CD4-positive, alpha-beta T cell treated with Interleukin-1 beta for 1 hour (primary cell): ENCODE results near the gene AQP1.

Experiments used
- DNase-seq, 2 donors: peaks; one replicate each; pipeline ENCODE4 v3.0.0-alpha.2; 2020 to 2022

The AQP1 gene

GRCh38 chr7:30938435-30939316 is 27.0 kb downstream of the AQP1 start:
- DNase-seq = peak; percentile 32 to 48

- DNase-seq = no peak
Measured at GRCh38 chr7:30941582-30942323, 30.1 kb downstream of the AQP1 start.

GRCh38 chr7:30950197-30950596 is 38.5 kb downstream of the AQP1 start:
- no peak for DNase-seq

GRCh38 chr7:30954914-30955313 is 43.3 kb downstream of the AQP1 start:
- DNase-seq = no peak

GRCh38 chr7:30956704-30957103 is 45.1 kb downstream of the AQP1 start:
- DNase-seq = no peak

GRCh38 chr7:30963842-30964241 is 52.2 kb downstream of the AQP1 start, which contains the start of gene GHRHR:
TSS of gene GHRHR (plus strand) at chr7:30963953. CDS start at chr7:30964069, 116 bp downstream.
- no peak for DNase-seq

GRCh38 chr7:30965372-30965771 is 53.7 kb downstream of the AQP1 start:
- no peak for DNase-seq

- DNase-seq = no peak
Measured at GRCh38 chr7:30965883-30966282, 54.2 kb downstream of the AQP1 start.

GRCh38 chr7:30968294-30968693 is 56.6 kb downstream of the AQP1 start:
- DNase-seq = no peak

- DNase-seq = no peak
Measured at GRCh38 chr7:30968747-30969603, 57.3 kb downstream of the AQP1 start.

GRCh38 chr7:30969604-30969970 is 57.9 kb downstream of the AQP1 start:
- DNase-seq = no peak

- no peak for DNase-seq
Measured at GRCh38 chr7:30970074-30970473, 58.4 kb downstream of the AQP1 start.

GRCh38 chr7:30970594-30971094 is 59.0 kb downstream of the AQP1 start:
- no peak for DNase-seq

GRCh38 chr7:30971440-30971839 is 59.8 kb downstream of the AQP1 start:
- no peak for DNase-seq

- no peak for DNase-seq
Measured at GRCh38 chr7:30971840-30972563, 60.3 kb downstream of the AQP1 start.

- DNase-seq = no peak
Measured at GRCh38 chr7:30973292-30973691, 61.6 kb downstream of the AQP1 start.

- DNase-seq = no peak
Measured at GRCh38 chr7:30973791-30974604, 62.3 kb downstream of the AQP1 start.

- peak; percentile 9 to 38 for DNase-seq
Measured at GRCh38 chr7:30974605-30975255, 63.1 kb downstream of the AQP1 start.
